Skin of body (tissue), 3 donors: ENCODE results near the gene PLBD1. TPM values are rescaled to one million over a fixed set of nuclear protein-coding genes. Genes with fewer than 3 reads are reported as not detected.

Experiments
- DNase-seq: peaks from one replicate; lab custom pipeline; 2025; lab: John Stamatoyannopoulos, UW
- small RNA-seq: library from RNA; depleted of rRNA; stranded (forward); fragments of <200 nt; gene quantifications from one replicate; pipeline ENCODE3, GENCODE V24; 2014; ENCODE audit warnings: low replicate concordance
- total RNA-seq: library from RNA; depleted of rRNA; stranded (reverse); fragments of >200 nt; gene quantifications from one replicate; pipeline ENCODE4 v1.2.3, GENCODE V29; 2014

PLBD1 gene
- total RNA-seq, 1 donor from 2014 or later, result 18.1 TPM

- no peak for DNase-seq
Observed at GRCh38 chr12:14505626-14506596, 61.8 kb downstream of the PLBD1 start.

- DNase-seq, result no peak
Observed at GRCh38 chr12:14495326-14495725, 72.4 kb downstream of the PLBD1 start.

GRCh38 chr12:14482886-14483285, 84.8 kb downstream of the PLBD1 start:
- DNase-seq, result no peak

- DNase-seq, result no peak
Observed at GRCh38 chr12:14482361-14482760, 85.3 kb downstream of the PLBD1 start.

GRCh38 chr12:14481201-14481600, 86.5 kb downstream of the PLBD1 start:
- no peak for DNase-seq

GRCh38 chr12:14479004-14479403, 88.7 kb downstream of the PLBD1 start:
- no peak for DNase-seq

- no peak for DNase-seq
Observed at GRCh38 chr12:14473707-14474287, 93.9 kb downstream of the PLBD1 start.

GRCh38 chr12:14471497-14471896, 96.2 kb downstream of the PLBD1 start:
- no peak for DNase-seq

- no peak for DNase-seq
Observed at GRCh38 chr12:14460212-14460841, 107.4 kb downstream of the PLBD1 start.

- DNase-seq, result no peak
Observed at GRCh38 chr12:14454098-14454907, 113.4 kb downstream of the PLBD1 start.

Small RNAs within 50 kb of the gene (small RNA-seq; reads per million reads assigned to genes)
- not detected for gene RN7SKP134

Other genes starting within 250 kb of the PLBD1 start
- 46.2 TPM for gene ATF7IP, start 202.2 kb downstream of the PLBD1 start, total RNA-seq
- gene GUCY2C, start 128.7 kb upstream of the PLBD1 start, total RNA-seq, result 0.10 TPM
- 26.9 TPM for gene WBP11, start 235.6 kb upstream of the PLBD1 start, total RNA-seq
- 1.4 TPM for gene C12orf60, start 235.8 kb upstream of the PLBD1 start, total RNA-seq
- 0.39 TPM for gene SMCO3, start 246.3 kb upstream of the PLBD1 start, total RNA-seq